NCI-H128 (cell line): ENCODE measurements around the gene SOD3.

Experiments
- DNase-seq: peaks from one replicate; lab custom pipeline; 2025; ENCODE audit not compliant: unreplicated experiment; lab: John Stamatoyannopoulos, UW

The SOD3 gene

DNA sequence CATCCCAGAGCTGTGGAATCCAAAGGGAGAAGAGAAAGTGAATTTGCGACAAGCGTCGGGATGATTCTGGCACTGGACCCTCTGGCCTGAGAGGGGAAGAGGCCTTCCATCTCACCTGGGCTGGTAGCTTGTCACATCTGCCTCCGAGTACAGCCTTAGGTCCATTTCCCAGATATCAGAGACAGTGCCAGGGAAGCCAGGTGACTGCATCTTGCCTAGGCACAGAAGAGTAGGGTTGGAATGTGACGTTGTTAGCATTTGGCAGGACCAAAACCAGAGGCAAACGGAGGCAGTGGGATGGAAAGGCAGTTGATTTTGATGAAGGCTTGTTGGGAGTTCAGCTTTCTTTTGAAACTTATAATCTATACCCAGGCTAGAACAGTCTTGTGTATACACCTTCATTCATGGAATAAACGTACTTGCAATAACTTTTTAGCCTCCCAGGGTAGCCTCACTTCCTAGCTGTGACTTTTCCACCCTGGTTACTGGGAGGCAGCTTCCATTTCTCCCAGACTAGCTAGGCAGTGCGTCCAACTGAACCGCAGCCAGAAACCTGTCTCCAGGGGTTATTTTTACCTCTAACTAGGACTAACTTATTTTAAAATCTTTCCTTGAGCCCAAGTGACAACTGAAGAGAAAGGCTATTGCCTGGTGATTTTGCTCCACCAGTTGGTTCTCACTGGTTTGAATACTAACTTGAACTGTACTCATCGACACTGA lies 5.9 kb downstream of the SOD3 start:
- no peak for DNase-seq

DNA sequence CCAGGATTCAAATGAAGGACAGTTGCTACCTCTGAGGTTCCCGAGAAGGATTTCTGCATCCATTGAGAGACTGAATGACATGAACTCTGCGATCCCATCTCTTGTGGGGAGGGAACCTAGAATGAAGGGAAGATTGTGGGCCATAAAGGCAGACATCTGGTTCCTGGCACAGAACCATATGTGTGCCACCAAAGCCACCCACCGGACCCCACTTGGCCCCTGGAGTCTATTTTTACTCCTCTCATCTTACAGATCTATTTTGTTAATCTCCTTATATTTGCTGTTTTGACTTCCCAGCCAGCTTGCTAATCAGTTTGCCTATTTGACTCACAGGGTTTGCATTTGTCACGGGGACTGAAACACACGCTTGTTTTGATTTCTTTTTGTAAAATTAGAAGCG lies 7.3 kb downstream of the SOD3 start:
- DNase-seq = no peak

- DNase-seq = no peak
These were observed 9.7 kb downstream of the SOD3 start for GRCh38 chr4:24805067-24805466.

GRCh38 chr4:24805566-24805965 lies 10.2 kb downstream of the SOD3 start:
- no peak for DNase-seq

GRCh38 chr4:24806206-24806990 lies 11.0 kb downstream of the SOD3 start:
- no peak for DNase-seq

DNA sequence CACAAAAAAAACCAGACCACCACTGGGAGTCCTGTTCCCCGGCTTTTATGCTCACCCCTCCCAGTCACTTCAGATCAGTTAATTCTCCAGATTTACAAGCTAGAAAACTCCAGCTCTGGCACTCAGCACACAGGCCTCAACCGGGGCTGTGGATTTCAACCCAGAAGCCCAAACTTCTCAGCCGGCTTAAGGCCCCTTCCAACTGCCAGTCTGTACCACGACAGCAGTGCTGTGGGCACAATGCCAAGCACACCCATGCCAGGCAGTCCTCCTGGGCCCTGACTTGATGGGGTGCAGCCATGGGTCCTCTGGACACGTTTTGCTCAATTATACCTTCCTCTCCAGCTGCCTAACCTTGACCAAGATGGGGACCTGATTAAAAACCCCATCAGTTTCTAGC lies 12.2 kb downstream of the SOD3 start:
- no peak for DNase-seq

DNA sequence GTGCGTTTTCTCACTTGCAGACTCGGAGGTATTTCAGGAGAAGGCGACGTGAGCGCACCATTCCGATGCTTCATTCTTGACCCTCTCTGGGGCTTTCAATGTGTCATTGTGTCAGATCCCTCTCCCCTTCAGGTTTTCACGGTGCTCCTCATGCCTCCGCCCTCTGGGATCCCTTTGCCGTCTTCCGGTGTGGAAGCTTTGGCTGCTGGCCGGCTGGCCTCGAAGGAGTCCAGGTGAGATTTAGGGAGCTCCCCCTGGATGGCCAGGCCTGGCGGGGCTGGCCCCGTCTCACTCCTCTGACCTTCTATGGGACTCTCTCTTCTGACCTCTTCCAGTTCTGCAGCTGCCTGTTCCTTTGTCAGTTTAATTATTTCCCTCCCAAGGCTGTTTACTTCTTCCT lies 12.9 kb downstream of the SOD3 start:
- no peak for DNase-seq

DNA sequence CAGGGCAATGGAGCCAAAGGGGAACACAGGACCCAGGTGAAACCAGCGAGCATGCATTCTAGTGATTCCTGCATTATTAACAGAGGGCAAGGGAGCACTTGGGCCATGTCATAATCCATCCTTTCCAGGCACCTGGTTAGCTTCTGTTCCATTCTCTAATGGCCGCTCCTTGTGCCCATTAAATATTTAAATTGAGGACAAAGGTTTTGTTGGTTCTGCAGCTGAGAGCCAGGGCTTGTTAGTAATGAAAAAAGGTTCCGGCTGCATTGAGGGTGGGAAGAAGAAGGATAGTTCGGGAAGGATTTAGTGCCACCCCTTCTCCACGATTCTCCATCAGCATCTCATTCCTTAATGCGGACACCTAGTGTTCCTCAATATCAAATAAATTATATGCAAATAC lies 13.6 kb downstream of the SOD3 start:
- no peak for DNase-seq

DNA sequence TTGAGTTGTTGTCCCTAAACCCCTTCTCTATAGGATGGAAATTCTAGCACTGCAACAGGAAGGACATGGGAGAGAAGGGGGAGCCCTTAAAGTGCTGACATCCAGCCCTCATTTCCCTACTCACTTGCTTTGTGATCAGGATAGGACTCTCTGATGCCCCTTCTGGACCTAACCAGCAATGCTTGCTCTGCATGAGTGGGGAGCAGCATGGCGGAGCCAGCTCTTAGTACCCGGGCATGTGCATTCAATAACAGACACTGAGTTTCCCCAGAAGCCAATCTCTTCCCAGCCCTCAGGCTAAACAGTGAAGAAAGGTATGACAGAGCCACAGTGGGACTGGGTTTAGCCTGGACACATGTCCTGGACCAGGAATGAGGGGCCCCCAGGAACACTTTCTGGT lies 14.0 kb downstream of the SOD3 start:
- DNase-seq = no peak

DNA sequence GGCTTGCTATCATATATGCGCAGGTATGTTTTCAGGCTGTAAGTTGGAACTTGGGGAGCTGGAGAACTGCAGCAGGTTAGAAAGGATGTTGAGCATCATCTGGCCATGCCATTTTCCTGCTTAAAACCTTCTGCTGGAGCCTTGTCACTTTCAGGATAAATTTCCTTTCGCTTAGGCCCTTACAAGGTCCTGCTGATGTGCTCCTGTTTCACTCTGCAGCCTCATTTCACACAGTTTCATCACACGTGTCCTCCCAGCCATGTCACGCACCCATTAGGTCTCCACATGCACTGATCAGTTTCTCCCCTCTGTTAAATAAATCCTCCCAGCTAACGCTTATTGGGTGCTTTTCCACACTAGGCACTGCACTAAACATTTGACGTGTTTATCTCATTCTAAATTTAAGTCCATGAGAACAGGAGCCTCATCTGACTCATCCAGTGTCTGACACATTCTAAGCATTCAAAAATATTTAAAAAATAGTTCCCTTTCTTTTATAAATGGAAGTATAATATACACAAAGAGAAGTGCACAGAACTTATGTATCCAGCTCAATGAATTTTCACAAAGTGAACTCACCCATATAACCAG lies 14.5 kb downstream of the SOD3 start:
- DNase-seq = no peak

- DNase-seq = no peak
These were observed 15.7 kb downstream of the SOD3 start for GRCh38 chr4:24810871-24811631.

- DNase-seq = no peak
These were observed 18.4 kb downstream of the SOD3 start for GRCh38 chr4:24813732-24814131.

DNA sequence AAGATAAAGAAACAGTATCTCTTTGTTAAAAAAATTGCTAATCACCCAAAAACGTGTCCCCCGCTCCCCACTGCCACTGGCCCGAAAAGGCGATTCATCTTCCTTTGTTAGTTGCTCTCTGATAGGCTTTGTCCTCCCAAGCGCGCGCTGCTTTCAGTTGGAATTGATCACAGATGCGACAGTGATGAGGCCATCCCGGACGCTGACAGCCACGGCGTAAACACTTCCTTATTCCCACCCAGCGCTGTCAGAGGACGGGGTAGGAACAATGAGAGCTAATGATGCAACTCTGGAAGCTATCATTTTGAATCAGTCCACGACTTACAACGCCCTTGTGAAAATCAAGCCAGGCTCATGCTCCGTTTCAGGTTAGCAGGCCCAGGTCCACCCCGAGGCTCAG lies 21.4 kb downstream of the SOD3 start:
- DNase-seq = no peak

DNA sequence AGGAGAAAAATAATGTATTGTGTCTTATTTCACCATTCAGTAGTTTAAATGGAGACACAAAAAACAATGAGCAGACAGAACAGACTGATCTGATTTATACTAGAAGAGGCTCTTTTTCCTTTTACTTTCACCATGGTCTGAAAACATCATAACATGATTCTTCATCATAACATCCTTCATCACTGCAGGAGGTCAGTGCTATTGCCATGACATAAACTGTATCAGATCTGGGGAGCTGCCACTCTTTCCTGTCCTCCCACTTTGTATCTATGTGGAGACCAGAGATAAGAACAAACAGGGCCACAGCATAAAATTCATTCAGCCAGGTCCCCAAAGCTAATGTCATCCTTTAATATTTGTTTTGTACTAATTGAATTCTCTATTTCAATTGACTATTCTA lies 25.2 kb downstream of the SOD3 start:
- no peak for DNase-seq

- no peak for DNase-seq
These were observed 29.3 kb downstream of the SOD3 start for GRCh38 chr4:24824720-24825119.

DNA sequence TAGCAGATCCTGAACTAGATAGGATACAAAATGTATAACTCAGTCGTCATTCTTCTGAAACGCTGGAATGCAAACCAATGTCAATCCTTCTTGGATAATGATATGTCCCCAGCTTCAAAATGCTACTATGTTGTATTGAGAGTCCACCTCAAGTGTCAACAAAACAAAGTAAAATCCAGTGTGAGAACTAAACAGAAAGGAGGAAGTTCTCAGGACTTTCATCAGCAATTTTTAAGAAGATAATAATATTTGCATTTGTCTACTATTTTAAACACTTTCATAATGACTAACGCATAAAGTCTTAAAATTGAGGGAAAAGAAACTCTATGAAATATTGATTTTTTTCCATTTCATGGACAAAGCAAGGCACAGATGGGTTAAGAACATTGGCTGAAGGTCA lies 36.3 kb downstream of the SOD3 start:
- DNase-seq = no peak

DNA sequence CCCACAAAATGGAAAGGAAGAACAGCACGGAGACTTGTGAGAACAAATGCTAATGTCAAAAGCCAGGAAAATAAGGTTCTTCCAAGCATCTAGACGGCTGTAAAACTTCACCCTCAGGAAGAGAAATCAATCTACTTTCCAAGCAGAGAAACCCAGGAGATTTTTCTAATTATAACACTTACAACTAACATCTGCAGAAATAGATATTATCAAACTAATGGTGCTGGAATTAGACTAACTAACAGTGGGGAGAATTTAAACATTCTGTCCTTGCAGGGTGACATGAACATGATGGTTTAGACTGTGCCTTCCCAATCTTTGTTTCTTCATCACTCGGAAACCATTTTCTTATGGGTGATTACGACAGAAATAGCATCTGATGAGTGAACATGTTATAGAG lies 40.3 kb downstream of the SOD3 start:
- no peak for DNase-seq

- DNase-seq = no peak
These were observed 41.4 kb downstream of the SOD3 start for GRCh38 chr4:24836661-24837242.

GRCh38 chr4:24837336-24837735 lies 42.0 kb downstream of the SOD3 start:
- DNase-seq = no peak

DNA sequence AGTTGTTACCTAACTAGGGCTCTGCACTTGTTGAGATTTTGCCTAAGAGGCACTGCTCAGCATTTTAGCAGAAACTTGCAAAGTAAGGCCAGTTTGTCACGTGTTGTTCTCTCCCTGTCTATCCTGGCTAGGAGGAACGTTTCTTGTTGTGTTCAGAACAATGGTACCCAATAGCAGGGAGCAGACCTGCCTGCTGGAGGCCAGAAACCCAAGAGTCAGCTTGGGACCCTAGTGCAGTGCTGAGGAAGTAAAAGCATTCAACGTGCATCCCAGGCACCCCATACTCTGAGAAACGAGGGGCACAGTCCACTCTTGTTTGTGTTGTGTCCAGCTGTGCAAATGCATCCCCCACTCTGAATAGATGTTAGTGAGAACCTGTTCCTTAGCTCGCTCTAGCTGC lies 42.4 kb downstream of the SOD3 start:
- DNase-seq = no peak

DNA sequence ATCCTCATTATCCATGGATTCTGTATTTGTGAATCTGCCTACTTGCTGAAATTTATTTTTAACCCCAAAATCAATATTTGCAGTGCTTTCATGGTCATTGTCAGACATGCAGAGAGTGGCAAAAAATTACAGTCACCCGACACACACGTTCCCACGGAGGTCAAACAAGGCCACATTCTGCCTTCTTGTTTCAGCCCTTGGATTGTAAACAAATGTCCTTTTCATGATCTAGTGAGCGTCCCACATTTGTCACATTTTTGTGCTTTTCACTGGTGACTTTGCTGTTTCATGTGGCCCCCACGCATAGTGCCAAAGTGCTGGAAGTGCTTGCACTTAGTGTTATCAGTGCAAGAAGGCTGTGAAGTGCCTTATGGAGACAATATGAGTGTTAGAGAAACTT lies 45.0 kb downstream of the SOD3 start:
- DNase-seq = no peak
